ENCODE measurements around the gene ANTKMT. TPM values are rescaled to one million over a fixed set of nuclear protein-coding genes. Genes with fewer than 3 reads are reported as not detected.
A peak's percentile ranks its signal among the peaks of the same experiment; 100 is the strongest.

The ANTKMT gene, protein sequence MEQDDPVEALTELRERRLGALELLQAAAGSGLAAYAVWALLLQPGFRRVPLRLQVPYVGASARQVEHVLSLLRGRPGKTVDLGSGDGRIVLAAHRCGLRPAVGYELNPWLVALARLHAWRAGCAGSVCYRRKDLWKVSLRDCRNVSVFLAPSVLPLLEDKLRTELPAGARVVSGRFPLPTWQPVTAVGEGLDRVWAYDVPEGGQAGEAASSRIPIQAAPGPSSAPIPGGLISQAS
- 26.5 and 31.8 TPM in 2 replicates for total RNA-seq (2021; fragmentation: NEBNext Ultra II Directional; extraction: Animal tissue kit (Norgen Biotek cat#: 25700))
- 26.6 and 50.3 TPM in 2 replicates for polyA plus RNA-seq (2011; rRNA removed)
- polyA plus RNA-seq (2011; cell fraction: cytosol; rRNA removed): 26.8 TPM
- polyA plus RNA-seq (2011; cell fraction: nucleus; rRNA removed): 47.4 TPM
- polyA plus RNA-seq (2012, experiment 1 of 2): 5.3 to 19.7 TPM (median 15.5 TPM) in 4 replicates
- polyA plus RNA-seq (2012, experiment 2 of 2): 9.2 TPM
- 26.3 TPM for polyA plus RNA-seq (2013, experiment 1 of 2)
- 25.7 TPM for polyA plus RNA-seq (2013, experiment 2 of 2)
- polyA minus RNA-seq (2011; rRNA and poly(A)+ RNA removed): 0.66 and 1.2 TPM in 2 replicates
- 13.1 TPM for polyA minus RNA-seq (2011; cell fraction: cytosol; rRNA and poly(A)+ RNA removed)
- polyA minus RNA-seq (2011; cell fraction: nucleus; rRNA and poly(A)+ RNA removed): 15.1 TPM
- long read RNA-seq, experiment 1, transcript FAM173A-207 (5 exons, 1,052 nt): major isoform, 6 of 12 reads
- long read RNA-seq, experiment 1, partial matches to known transcripts: 2 of 12 reads
- long read RNA-seq, experiment 1, other reads (novel, unspliced or antisense): 3 of 12 reads
- long read RNA-seq, experiment 2: 0 reads

DNA sequence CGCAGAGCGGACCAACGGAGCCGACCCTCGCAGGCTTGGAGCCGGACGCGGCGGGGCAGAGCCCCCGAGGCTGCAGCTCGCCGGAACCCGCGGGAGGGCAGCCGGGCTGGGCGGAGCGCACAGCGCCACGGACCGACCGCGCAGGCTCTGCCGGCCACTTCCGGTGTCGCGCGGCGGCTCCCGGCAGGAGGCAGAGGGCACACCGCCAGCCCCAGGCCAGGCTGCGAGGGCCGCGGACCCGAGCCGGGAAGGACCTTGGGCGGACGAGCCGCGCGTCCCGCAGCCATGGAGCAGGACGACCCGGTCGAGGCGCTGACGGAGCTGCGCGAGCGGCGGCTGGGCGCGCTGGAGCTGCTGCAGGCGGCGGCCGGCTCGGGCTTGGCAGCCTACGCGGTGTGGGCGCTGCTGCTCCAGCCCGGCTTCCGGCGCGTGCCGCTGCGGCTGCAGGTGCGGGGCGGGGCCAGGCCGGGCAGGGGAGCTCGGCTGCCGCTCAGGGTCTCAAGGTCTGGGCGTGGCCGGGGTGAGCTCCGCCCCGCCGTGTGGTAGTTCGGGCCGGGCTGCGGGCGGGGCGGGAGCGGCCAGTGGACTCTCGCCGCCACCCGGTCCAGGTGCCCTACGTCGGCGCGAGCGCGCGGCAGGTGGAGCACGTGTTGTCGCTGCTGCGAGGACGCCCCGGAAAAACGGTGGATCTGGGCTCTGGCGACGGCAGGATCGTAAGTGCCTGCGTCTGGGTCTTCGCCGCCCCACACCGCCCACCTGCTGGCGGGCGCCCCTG, at the start of gene ANTKMT:
ANTKMT (plus strand) TSS at position 157 of the 775 bp plus-strand sequence; CDS start at position 286, 129 bp downstream.
- H2BK12ac ChIP-seq (ENCODE audit: low read depth, low read length): peak within 1 kb of the TSS; percentile 23; the same call in 1 of the 2 replicates
- WGBS, 2 experiments (ENCODE audit: extremely low coverage in 1 of 2, insufficient coverage in 1 of 2, insufficient read length in 1 of 2, insufficient replicate concordance in 2 of 2, low coverage in 1 of 2, low lambda C conversion rate in 2 of 2, missing lambda C conversion rate in 1 of 2): 7% methylated on average over 68 of the region's 106 CpGs; no CpG with 5 or more reads in 1 of the 2 experiments
- H2BK20ac ChIP-seq (ENCODE audit: low read length): no peak within 1 kb of the TSS
- H3K4me1 ChIP-seq (replicated peaks in 1 of 4; ENCODE audit: control insufficient read depth in 3 of 4, insufficient read depth in 4 of 4, low read length in 3 of 4): peaks cover 0 to 22% (median 14%) of the 10 kb centered on the region in 4 experiments; a peak in 5 of 7 replicates
- H3K9me3 ChIP-seq (ENCODE audit: insufficient read depth in 2 of 2, low read depth in 1 of 2, low read length in 1 of 2): no peaks in the 10 kb centered on the region; a peak in 1 of 4 replicates
- no peak within 1 kb of the TSS for H3K14ac ChIP-seq (ENCODE audit: insufficient read length)
- no peak within 1 kb of the TSS; the same call in 1 of the 2 replicates for H2BK15ac ChIP-seq (ENCODE audit: low read length)
- H3K27me3 ChIP-seq (replicated peaks in 1 of 4; ENCODE audit: control insufficient read depth in 3 of 4, extremely low read depth in 1 of 4, insufficient read depth in 3 of 4, low read length in 3 of 4): peaks cover 0 to 26% (median 6%) of the 10 kb centered on the region in 4 experiments; a peak in 5 of 7 replicates
- H3K79me1 ChIP-seq (ENCODE audit: low read depth, low read length): no peaks in the 10 kb centered on the region
- peak within 1 kb of the TSS; percentile 97 for H4K91ac ChIP-seq (replicated peaks; ENCODE audit: insufficient read length, low read length)
- no peak for FAIRE-seq
- H3K4me3 ChIP-seq (ENCODE audit: extremely low read depth in 1 of 4, insufficient read depth in 2 of 4, low read depth in 3 of 4, low read length in 4 of 4): peak within 1 kb of the TSS; percentile 75 to 77 (median 76)
- peak within 1 kb of the TSS; percentile 96 for H3K4ac ChIP-seq (replicated peaks; ENCODE audit: insufficient read length, low read depth, low read length)
- H3K56ac ChIP-seq (replicated peaks; ENCODE audit: insufficient read length, low read depth, low read length): peak within 1 kb of the TSS; percentile 95
- peak within 1 kb of the TSS; percentile 77 to 88 (median 80) for H3K9ac ChIP-seq (replicated peaks in 1 of 4; ENCODE audit: extremely low read depth in 1 of 4, low read depth in 3 of 4, low read length in 3 of 4)
- peaks cover 9% of the 10 kb centered on the region; the same call in 1 of the 2 replicates for H3K23me2 ChIP-seq (ENCODE audit: low read depth, low read length)
- no peak within 1 kb of the TSS; the same call in 1 of the 2 replicates for H2AFZ ChIP-seq (ENCODE audit: low read length)
- H3K23ac ChIP-seq (ENCODE audit: insufficient read length): no peak within 1 kb of the TSS
- ChIA-PET CTCF (ENCODE audit: partially characterized antibody) (interaction anchor here (1.0 to 35.8 kb wide), 6 partner anchors 4 to 327 kb away, joined by 3 to 977 read pairs (median 216); partner anchors contain the start of genes ANTKMT, CCDC78, CHTF18 and CIAO3), POLR2A (ENCODE audit: partially characterized antibody) (interaction anchor here (0.6 to 23.0 kb wide), 26 partner anchors 5 to 135 kb away, joined by 3 to 353 read pairs (median 5); partner anchors contain the start of genes ANTKMT, CCDC78, CHTF18 and GNG13)
- no peak within 1 kb of the TSS for H2BK120ac ChIP-seq (replicated peaks; ENCODE audit: low read depth, low read length)
- H2BK5ac ChIP-seq (ENCODE audit: low read depth, low read length): peak within 1 kb of the TSS; percentile 95
- H4K8ac ChIP-seq (ENCODE audit: extremely low read depth, insufficient read depth, low read length): peak within 1 kb of the TSS; percentile 93
- H3K36me3 ChIP-seq (ENCODE audit: control insufficient read depth in 2 of 4, insufficient read depth in 4 of 4, low read length in 3 of 4): peaks cover 0 to 6% (median 0%) of the 10 kb centered on the region in 4 experiments; a peak in 1 of 8 replicates
- DNase-seq (ENCODE audit: low read depth in 1 of 2, low spot score in 2 of 2): peak in 1 of 2 experiments; percentile 93
- peak within 1 kb of the TSS; percentile 89 for H3K27ac ChIP-seq (ENCODE audit: low read depth, low read length)
- H3K18ac ChIP-seq (ENCODE audit: extremely low read depth, low read length): peak within 1 kb of the TSS; percentile 95
- H3K4me2 ChIP-seq (ENCODE audit: insufficient read depth in 1 of 2, low read depth in 2 of 2, low read length in 2 of 2): peak within 1 kb of the TSS; percentile 76 to 83
- H2AK5ac ChIP-seq (ENCODE audit: low read depth, low read length): no peak within 1 kb of the TSS
- no peaks in the 10 kb centered on the region for H3K79me2 ChIP-seq (ENCODE audit: control insufficient read depth in 1 of 2, insufficient read depth in 2 of 2, low read length in 2 of 2)
- peaks cover 4 to 21% of the 10 kb centered on the region in 2 experiments for H4K20me1 ChIP-seq (replicated peaks in 1 of 2; ENCODE audit: control insufficient read depth in 1 of 2, insufficient read depth in 2 of 2, low read length in 2 of 2)
- H4K5ac ChIP-seq (ENCODE audit: insufficient read length, low read depth, low read length): peak within 1 kb of the TSS; percentile 83
- TF ChIP-seq TAF7 (optimal IDR thresholded peaks at IDR 0.05; ENCODE audit: borderline replicate concordance, low read depth, low read length): peak; percentile 82
- TF ChIP-seq GABPA (IDR thresholded peaks at IDR 0.05; ENCODE audit: borderline replicate concordance, insufficient read depth, low read length): peak; percentile 95
- TF ChIP-seq, protein P1, sequence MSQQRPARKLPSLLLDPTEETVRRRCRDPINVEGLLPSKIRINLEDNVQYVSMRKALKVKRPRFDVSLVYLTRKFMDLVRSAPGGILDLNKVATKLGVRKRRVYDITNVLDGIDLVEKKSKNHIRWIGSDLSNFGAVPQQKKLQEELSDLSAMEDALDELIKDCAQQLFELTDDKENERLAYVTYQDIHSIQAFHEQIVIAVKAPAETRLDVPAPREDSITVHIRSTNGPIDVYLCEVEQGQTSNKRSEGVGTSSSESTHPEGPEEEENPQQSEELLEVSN (IDR thresholded peaks at IDR 0.05): peak; percentile 100
- peak; percentile 75; the same call in 1 of the 2 replicates for TF ChIP-seq KDM5A (IDR thresholded peaks at IDR 0.05; ENCODE audit: low read length)
- peak; percentile 99 for TF ChIP-seq PHF8 (conservative IDR thresholded peaks at IDR 0.05; ENCODE audit: low read depth, low read length)
